HL-60 (cell line): ENCODE results near the gene SLC10A3.

ENCODE experiments used
- DNase-seq, 2 experiments: peaks; one replicate each; pipeline ENCODE4 v3.0.0-alpha.2; 2010 to 2020; ENCODE audit warnings: low read depth in 1 of 2, low spot score in 1 of 2
- H3K27ac ChIP-seq: fragments of 250-450 bp; sonication (Bioruptor Pico); replicated peaks from 2 replicates; pipeline ENCODE4 v1.5.1; 2020; ENCODE audit warnings: mild to moderate bottlenecking, moderate library complexity
- H3K27me3 ChIP-seq: fragments of 250-450 bp; sonication (Bioruptor Pico); 2 replicates; pipeline ENCODE4 v1.5.1; 2021; ENCODE audit warnings: mild to moderate bottlenecking, moderate library complexity; ENCODE audit not compliant: insufficient read depth, poor library complexity, severe bottlenecking
- H3K4me3 ChIP-seq: replicated peaks from 2 replicates; pipeline ENCODE4 v1.5.1; 2011; ENCODE audit warnings: mild to moderate bottlenecking, control low read depth, low read length; ENCODE audit not compliant: insufficient read depth
- CTCF ChIP-seq: IDR thresholded peaks from one replicate; pipeline ENCODE4 v1.5.1; 2011; ENCODE audit warnings: low read length, control low read depth, inconsistent platforms; ENCODE audit not compliant: insufficient read depth
- GABPA ChIP-seq: IDR thresholded peaks from 2 replicates; pipeline ENCODE4 v1.6.1; 2012; ENCODE audit warnings: low read depth
- POLR2AphosphoS5 ChIP-seq: IDR thresholded peaks from 2 replicates; pipeline ENCODE4 v1.6.1; 2012; ENCODE audit warnings: low read depth
- REST ChIP-seq: IDR thresholded peaks from 2 replicates; pipeline ENCODE4 v1.6.1; 2012; ENCODE audit warnings: low read depth; ENCODE audit not compliant: insufficient replicate concordance
- SPI1 ChIP-seq: IDR thresholded peaks from 2 replicates; pipeline ENCODE4 v1.6.1; 2012; ENCODE audit warnings: low read depth, mild to moderate bottlenecking, borderline replicate concordance

The SLC10A3 gene

GRCh38 chrX:154472685-154473632, 17.5 kb downstream of the SLC10A3 start:
- Histone ChIP-seq H3K27me3 (no peaks in the 10 kb centered on the region), H3K27ac (no peak overlapping the region), H3K4me3 (no peak overlapping the region)
- no peak for DNase-seq
- TF ChIP-seq SPI1 (no peak), REST (no peak), POLR2AphosphoS5 (no peak), GABPA (no peak), CTCF (no peak)

- no peak overlapping the region for H3K4me3 ChIP-seq
- no peak for DNase-seq
- H3K27me3 ChIP-seq: no peaks in the 10 kb centered on the region
- TF ChIP-seq GABPA: no peak
- TF ChIP-seq CTCF: no peak
- no peak for TF ChIP-seq POLR2AphosphoS5
- TF ChIP-seq SPI1: no peak
- no peak for TF ChIP-seq REST
- no peak overlapping the region for H3K27ac ChIP-seq
These were observed 18.4 kb downstream of the SLC10A3 start for GRCh38 chrX:154471839-154472684.

- Histone ChIP-seq H3K4me3 (no peak overlapping the region), H3K27ac (no peak overlapping the region), H3K27me3 (no peaks in the 10 kb centered on the region)
- no peak for DNase-seq
- TF ChIP-seq SPI1 (no peak), REST (no peak), POLR2AphosphoS5 (no peak), GABPA (no peak), CTCF (no peak)
These were observed 19.4 kb downstream of the SLC10A3 start for GRCh38 chrX:154470914-154471568.
